ENCODE measurements around the gene COMMD2. TPM values are rescaled to one million over a fixed set of nuclear protein-coding genes. Genes with fewer than 3 reads are reported as not detected.

COMMD2 gene
- total RNA-seq, 2 donors from 2014 or later = 21.6 to 26.9 TPM

DNA sequence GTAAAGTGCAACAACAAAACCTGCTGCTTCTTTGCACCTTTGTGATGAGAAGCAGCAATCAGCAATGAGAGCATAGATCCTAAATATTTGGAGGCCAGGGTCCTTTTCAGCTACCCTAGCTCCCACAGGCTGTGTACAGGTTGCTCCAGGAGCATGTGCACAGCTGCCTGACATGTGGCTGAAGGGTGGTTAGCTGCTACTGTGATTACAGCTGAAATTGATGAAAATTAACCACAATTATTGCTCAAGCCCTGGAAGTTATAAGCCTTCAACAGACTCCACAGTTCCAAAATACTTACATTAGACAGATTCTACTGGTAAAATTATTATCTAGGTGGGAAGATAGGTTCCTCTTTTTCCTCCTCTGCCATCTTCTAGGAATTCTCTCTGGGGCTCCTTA lies 28.5 kb downstream of the COMMD2 start:
- H3K9me3 ChIP-seq = no peaks in the 10 kb centered on the region
- H3K27me3 ChIP-seq (replicated peaks; ENCODE audit: insufficient read depth) = no peaks in the 10 kb centered on the region
- H3K36me3 ChIP-seq = no peaks in the 10 kb centered on the region
- H3K4me3 ChIP-seq = no peak overlapping the region
- no peaks in the 10 kb centered on the region for H3K4me1 ChIP-seq (replicated peaks)
- no peak overlapping the region for H3K27ac ChIP-seq
- no peak for TF ChIP-seq POLR2AphosphoS5 (IDR thresholded peaks at IDR 0.05)
- TF ChIP-seq, protein P1, sequence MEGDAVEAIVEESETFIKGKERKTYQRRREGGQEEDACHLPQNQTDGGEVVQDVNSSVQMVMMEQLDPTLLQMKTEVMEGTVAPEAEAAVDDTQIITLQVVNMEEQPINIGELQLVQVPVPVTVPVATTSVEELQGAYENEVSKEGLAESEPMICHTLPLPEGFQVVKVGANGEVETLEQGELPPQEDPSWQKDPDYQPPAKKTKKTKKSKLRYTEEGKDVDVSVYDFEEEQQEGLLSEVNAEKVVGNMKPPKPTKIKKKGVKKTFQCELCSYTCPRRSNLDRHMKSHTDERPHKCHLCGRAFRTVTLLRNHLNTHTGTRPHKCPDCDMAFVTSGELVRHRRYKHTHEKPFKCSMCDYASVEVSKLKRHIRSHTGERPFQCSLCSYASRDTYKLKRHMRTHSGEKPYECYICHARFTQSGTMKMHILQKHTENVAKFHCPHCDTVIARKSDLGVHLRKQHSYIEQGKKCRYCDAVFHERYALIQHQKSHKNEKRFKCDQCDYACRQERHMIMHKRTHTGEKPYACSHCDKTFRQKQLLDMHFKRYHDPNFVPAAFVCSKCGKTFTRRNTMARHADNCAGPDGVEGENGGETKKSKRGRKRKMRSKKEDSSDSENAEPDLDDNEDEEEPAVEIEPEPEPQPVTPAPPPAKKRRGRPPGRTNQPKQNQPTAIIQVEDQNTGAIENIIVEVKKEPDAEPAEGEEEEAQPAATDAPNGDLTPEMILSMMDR (IDR thresholded peaks at IDR 0.05) = no peak
- no peak for TF ChIP-seq POLR2A (IDR thresholded peaks at IDR 0.05)
- no peak for DNase-seq (ENCODE audit: low spot score)
- intact Hi-C loops (cut with DNase I) = loop anchor here (5.0 kb wide), 1 partner anchor 766 kb away; no protein-coding TSS in a partner anchor

DNA sequence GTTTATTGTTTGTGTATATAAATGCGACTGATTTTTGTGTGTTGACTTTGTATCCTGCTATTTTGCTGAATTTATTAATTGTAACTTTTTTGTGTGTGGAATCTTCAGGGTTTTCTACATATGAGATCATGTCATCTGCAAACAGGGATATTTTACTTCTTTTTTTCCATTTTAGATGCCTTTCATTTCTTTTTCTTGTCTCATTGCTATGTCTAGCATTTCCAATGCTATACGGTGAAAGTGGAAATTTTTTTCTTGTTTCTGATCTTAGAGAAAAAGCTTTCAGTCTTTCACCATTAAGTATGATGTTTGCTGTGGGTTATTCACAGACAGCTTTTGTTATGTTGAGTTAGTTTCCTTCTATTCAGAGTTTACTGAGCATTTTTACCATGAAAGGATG lies 31.4 kb downstream of the COMMD2 start:
- Histone ChIP-seq H3K9me3 (no peaks in the 10 kb centered on the region), H3K36me3 (no peaks in the 10 kb centered on the region), H3K27me3 (replicated peaks; ENCODE audit: insufficient read depth) (no peaks in the 10 kb centered on the region), H3K4me1 (replicated peaks) (no peaks in the 10 kb centered on the region), H3K27ac (no peak overlapping the region), H3K4me3 (no peak overlapping the region)
- 98% methylated on average over 2 of the region's 2 CpGs for WGBS
- TF ChIP-seq POLR2A (IDR thresholded peaks at IDR 0.05) = no peak
- TF ChIP-seq, protein P1 (IDR thresholded peaks at IDR 0.05) = no peak
- TF ChIP-seq POLR2AphosphoS5 (IDR thresholded peaks at IDR 0.05) = no peak
- intact Hi-C loops (cut with DNase I) = loop anchor here (5.0 kb wide), 1 partner anchor 764 kb away; no protein-coding TSS in a partner anchor
- DNase-seq (ENCODE audit: low spot score) = no peak

DNA sequence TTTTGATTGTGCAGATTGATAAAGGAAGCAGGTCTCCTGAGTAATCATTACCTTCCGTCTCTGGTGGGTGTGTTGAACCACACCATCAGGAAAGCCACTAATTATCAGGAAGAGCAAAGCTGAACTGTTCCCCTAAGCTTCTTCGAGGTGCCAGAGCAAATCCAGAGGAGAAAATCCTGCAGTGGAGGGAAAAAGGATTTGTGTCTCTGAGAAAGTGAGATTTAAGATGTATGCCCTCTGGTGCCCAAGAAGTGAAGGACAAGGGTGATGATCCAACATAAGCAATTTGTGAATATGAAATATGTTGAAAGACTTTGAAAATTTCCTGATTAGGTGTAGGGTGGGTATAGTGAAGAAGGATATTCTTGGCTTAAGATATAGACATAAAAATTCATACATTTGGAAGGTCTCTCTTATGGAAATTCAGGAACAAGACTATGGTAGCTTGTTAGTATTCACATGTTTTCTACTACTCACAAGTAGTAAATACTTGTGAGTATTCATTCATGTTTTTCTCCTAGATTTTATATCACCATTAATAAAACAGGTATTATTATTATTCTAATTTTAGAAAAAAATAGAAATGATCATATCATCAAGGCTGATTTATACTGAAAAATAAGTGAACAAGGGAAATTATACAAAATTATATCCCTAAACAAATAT lies 34.8 kb downstream of the COMMD2 start:
- intact Hi-C loops (cut with DNase I) = loop anchor here (1.0 kb wide), 1 partner anchor 205 kb away; no protein-coding TSS in a partner anchor
- H3K4me3 ChIP-seq = no peak overlapping the region

DNA sequence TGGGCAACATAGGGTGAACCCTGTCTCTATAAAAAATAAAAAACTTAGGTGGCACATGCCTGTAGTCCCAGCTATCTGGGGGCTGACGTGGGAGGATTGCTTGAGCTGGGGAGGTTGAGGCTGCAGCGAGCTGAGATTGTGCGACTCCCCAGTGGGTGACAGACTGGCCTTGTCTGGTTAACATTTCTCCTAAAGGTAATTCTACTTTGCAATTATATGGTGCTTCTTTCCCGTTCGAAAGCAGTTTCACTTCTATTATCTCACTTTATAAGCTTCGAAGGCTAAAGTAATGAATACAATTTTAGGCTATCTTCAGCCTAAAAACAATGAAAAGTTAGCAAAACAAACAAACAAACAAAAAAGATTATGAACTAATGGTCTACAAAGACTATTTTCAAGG lies 35.3 kb downstream of the COMMD2 start:
- Histone ChIP-seq H3K36me3 (no peaks in the 10 kb centered on the region), H3K4me3 (no peak overlapping the region), H3K4me1 (replicated peaks) (no peaks in the 10 kb centered on the region), H3K9me3 (no peaks in the 10 kb centered on the region), H3K27ac (no peak overlapping the region), H3K27me3 (replicated peaks; ENCODE audit: insufficient read depth) (no peaks in the 10 kb centered on the region)
- DNase-seq (ENCODE audit: low spot score) = no peak
- TF ChIP-seq POLR2A (IDR thresholded peaks at IDR 0.05) (no peak), POLR2AphosphoS5 (IDR thresholded peaks at IDR 0.05) (no peak)
- TF ChIP-seq, protein P1 (IDR thresholded peaks at IDR 0.05) = no peak
- intact Hi-C loops (cut with DNase I) = loop anchor here (1.0 kb wide), 1 partner anchor 205 kb away; no protein-coding TSS in a partner anchor
- 68% methylated on average over 6 of the region's 6 CpGs for WGBS

More for the DNA sequence above, 34.8 kb downstream of the COMMD2 start:
- Histone ChIP-seq H3K36me3 (no peaks in the 10 kb centered on the region), H3K9me3 (no peaks in the 10 kb centered on the region), H3K27ac (no peak overlapping the region), H3K27me3 (replicated peaks; ENCODE audit: insufficient read depth) (no peaks in the 10 kb centered on the region), H3K4me1 (replicated peaks) (no peaks in the 10 kb centered on the region)
- 13% methylated on average over 2 of the region's 2 CpGs for WGBS
- peak; percentile 53 for DNase-seq (ENCODE audit: low spot score)
- TF ChIP-seq POLR2AphosphoS5 (IDR thresholded peaks at IDR 0.05) (peak; percentile 35), POLR2A (IDR thresholded peaks at IDR 0.05) (no peak)
- TF ChIP-seq, protein P1 (IDR thresholded peaks at IDR 0.05) = peak in 3 of 4 experiments; percentile 74 to 88 (median 82)

DNA sequence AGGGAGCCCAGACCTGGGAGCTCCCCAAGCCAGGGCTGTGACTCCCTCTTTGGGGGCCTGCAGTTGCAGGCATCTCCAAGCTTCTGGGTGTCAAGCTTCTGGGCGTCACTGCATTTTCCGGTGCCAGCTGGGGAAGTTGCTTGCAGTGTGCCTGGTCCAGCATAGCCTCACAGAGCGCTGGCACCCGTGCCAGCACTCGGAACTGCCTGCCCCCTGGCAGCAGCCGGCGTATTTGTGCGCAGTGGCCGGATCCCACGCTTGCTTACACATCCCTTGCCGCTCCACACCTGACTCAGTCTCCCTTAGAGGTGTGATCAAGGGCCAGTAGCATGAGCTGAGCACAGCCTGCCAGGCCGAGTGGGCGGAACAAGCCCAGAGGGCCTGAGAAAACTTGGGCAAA lies 37.0 kb downstream of the COMMD2 start:
- H3K27me3 ChIP-seq (replicated peaks; ENCODE audit: insufficient read depth) = no peaks in the 10 kb centered on the region
- DNase-seq (ENCODE audit: low spot score) = no peak
- no peak overlapping the region for H3K27ac ChIP-seq
- H3K36me3 ChIP-seq = no peaks in the 10 kb centered on the region
- H3K4me3 ChIP-seq = no peak overlapping the region
- intact Hi-C loops (cut with DNase I) = no loop called here
- H3K4me1 ChIP-seq (replicated peaks) = no peaks in the 10 kb centered on the region
- H3K9me3 ChIP-seq = no peaks in the 10 kb centered on the region
- WGBS = 90% methylated on average over 13 of the region's 13 CpGs
- TF ChIP-seq POLR2AphosphoS5 (IDR thresholded peaks at IDR 0.05) = no peak
- no peak for TF ChIP-seq POLR2A (IDR thresholded peaks at IDR 0.05)
- TF ChIP-seq, protein P1 (IDR thresholded peaks at IDR 0.05) = no peak

Measured in prostate gland (tissue), 2 donors.